B cell (primary cell): ENCODE results near the gene ZNF346.

Source experiments
- EZH2 ChIP-seq: IDR thresholded peaks from 2 replicates; pipeline ENCODE4 v1.6.1; 2012; ENCODE audit warnings: borderline replicate concordance, low read depth, mild to moderate bottlenecking, moderate library complexity, low read length; ENCODE audit not compliant: insufficient read depth, poor library complexity, severe bottlenecking
- TF ChIP-seq, protein P1 (sequence below): fragments of 200-600 bp; IDR thresholded peaks from one replicate; pipeline ENCODE4 v1.8.0; 2022; ENCODE audit warnings: antibody characterized with exemption, mild to moderate bottlenecking

DNA sequence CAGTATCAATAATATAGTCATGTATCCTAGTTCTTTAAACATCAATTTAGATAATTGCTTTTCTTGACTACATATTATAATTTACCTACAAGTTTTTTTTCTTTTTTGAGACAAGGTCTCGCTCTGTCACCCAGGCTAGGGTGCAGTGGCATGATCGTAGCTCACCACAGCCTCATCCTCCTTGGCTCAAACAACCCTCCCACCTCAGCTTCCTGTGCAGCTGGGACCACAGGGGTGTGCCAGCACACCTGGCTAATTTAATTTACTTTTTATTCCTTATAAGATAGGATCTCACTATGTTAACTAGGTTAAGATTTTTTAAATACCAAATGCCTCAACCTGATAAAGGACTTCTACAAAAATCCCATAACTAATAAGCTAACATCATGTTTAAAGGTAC, 37.0 kb upstream of the ZNF346 start:
- TF ChIP-seq, protein P1, sequence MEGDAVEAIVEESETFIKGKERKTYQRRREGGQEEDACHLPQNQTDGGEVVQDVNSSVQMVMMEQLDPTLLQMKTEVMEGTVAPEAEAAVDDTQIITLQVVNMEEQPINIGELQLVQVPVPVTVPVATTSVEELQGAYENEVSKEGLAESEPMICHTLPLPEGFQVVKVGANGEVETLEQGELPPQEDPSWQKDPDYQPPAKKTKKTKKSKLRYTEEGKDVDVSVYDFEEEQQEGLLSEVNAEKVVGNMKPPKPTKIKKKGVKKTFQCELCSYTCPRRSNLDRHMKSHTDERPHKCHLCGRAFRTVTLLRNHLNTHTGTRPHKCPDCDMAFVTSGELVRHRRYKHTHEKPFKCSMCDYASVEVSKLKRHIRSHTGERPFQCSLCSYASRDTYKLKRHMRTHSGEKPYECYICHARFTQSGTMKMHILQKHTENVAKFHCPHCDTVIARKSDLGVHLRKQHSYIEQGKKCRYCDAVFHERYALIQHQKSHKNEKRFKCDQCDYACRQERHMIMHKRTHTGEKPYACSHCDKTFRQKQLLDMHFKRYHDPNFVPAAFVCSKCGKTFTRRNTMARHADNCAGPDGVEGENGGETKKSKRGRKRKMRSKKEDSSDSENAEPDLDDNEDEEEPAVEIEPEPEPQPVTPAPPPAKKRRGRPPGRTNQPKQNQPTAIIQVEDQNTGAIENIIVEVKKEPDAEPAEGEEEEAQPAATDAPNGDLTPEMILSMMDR = no peak
- TF ChIP-seq EZH2 = no peak
